GM23338 (cell line): ENCODE data around the gene CXCL9. TPM values are rescaled to one million over a fixed set of nuclear protein-coding genes. Genes with fewer than 3 reads are reported as not detected.

Experiments used
- ATAC-seq: fragments of 200-7000 bp; cut with Tn5 transposase; 3 replicates; pipeline ENCODE4 v1.9.1; 2020
- DNase-seq: peaks from one replicate; pipeline ENCODE4 v3.0.0-alpha.2; 2015; ENCODE audit warnings: low spot score
- H2AFZ ChIP-seq: fragments of 200-600 bp; sonication (generic); 2 replicates; pipeline ENCODE4 v1.8.0; 2016; ENCODE audit warnings: antibody characterized with exemption, mild to moderate bottlenecking, moderate library complexity
- H3F3A ChIP-seq: fragments of 200-600 bp; sonication (generic); replicated peaks from 2 replicates; pipeline ENCODE4 v1.8.0; 2017; ENCODE audit warnings: antibody characterized with exemption, mixed run types, low read depth
- H3K27ac ChIP-seq: fragments of 200-600 bp; sonication (generic); 2 replicates; pipeline ENCODE4 v1.6.1; 2016; ENCODE audit warnings: low read depth
- H3K27me3 ChIP-seq: fragments of 200-600 bp; sonication (generic); 2 replicates; pipeline ENCODE4 v1.8.0; 2016; ENCODE audit warnings: mild to moderate bottlenecking, mixed run types, moderate library complexity; ENCODE audit not compliant: insufficient read depth
- H3K36me3 ChIP-seq: fragments of 200-600 bp; sonication (generic); 2 replicates; pipeline ENCODE4 v1.8.0; 2016; ENCODE audit warnings: mild to moderate bottlenecking; ENCODE audit not compliant: insufficient read depth
- H3K4me1 ChIP-seq: fragments of 200-600 bp; sonication (generic); 2 replicates; pipeline ENCODE4 v1.8.0; 2016; ENCODE audit warnings: mild to moderate bottlenecking, moderate library complexity; ENCODE audit not compliant: insufficient read depth
- H3K4me2 ChIP-seq: fragments of 200-600 bp; sonication (generic); 2 replicates; pipeline ENCODE4 v1.7.1; 2017; ENCODE audit warnings: mixed run types
- H3K4me3 ChIP-seq: fragments of 200-600 bp; sonication (generic); 2 replicates; pipeline ENCODE4 v1.6.1; 2016; ENCODE audit warnings: mixed run types
- H3K79me2 ChIP-seq: fragments of 200-600 bp; sonication (generic); replicated peaks from 2 replicates; pipeline ENCODE4 v1.8.0; 2017; ENCODE audit warnings: mild to moderate bottlenecking; ENCODE audit not compliant: insufficient read depth
- H3K9me2 ChIP-seq: fragments of 200-600 bp; sonication (generic); 2 replicates; pipeline ENCODE4 v1.8.0; 2017; ENCODE audit not compliant: insufficient read depth
- H4K20me1 ChIP-seq: fragments of 200-600 bp; sonication (generic); replicated peaks from 2 replicates; pipeline ENCODE4 v1.8.0; 2017; ENCODE audit warnings: mild to moderate bottlenecking; ENCODE audit not compliant: insufficient read depth
- H3K27ac Mint-ChIP-seq: 2 replicates; pipeline ENCODE4 v1.8.0; 2020; ENCODE audit warnings: inconsistent platforms, mild to moderate bottlenecking, moderate library complexity, mixed read lengths
- H3K27me3 Mint-ChIP-seq: 3 replicates; pipeline ENCODE4 v1.8.0; 2022; ENCODE audit warnings: low read depth, mild to moderate bottlenecking, moderate library complexity, mixed read lengths, inconsistent platforms; ENCODE audit not compliant: insufficient read depth, poor library complexity
- H3K36me3 Mint-ChIP-seq: 3 replicates; pipeline ENCODE4 v1.8.0; 2021; ENCODE audit warnings: low read depth, mild to moderate bottlenecking, inconsistent platforms, moderate library complexity, mixed read lengths
- H3K4me1 Mint-ChIP-seq: 3 replicates; pipeline ENCODE4 v1.8.0; 2020; ENCODE audit warnings: mild to moderate bottlenecking, inconsistent platforms, mixed read lengths
- H3K4me3 Mint-ChIP-seq: 3 replicates; pipeline ENCODE4 v1.8.0; 2021; ENCODE audit warnings: moderate library complexity, mild to moderate bottlenecking, inconsistent platforms, mixed read lengths
- H3K9me3 Mint-ChIP-seq: 3 replicates; pipeline ENCODE4 v1.8.0; 2020; ENCODE audit warnings: moderate library complexity, mild to moderate bottlenecking, inconsistent platforms, mixed read lengths
- CREB1 ChIP-seq: fragments of 250-450 bp; sonication (Bioruptor Pico); IDR thresholded peaks from 2 replicates; pipeline ENCODE4 v1.5.0; 2020; ENCODE audit warnings: low read depth, mild to moderate bottlenecking, moderate library complexity
- EZH2phosphoT487 ChIP-seq: fragments of 200-600 bp; sonication (generic); IDR thresholded peaks from one replicate; pipeline ENCODE4 v1.8.1; 2018; ENCODE audit warnings: antibody characterized with exemption; ENCODE audit not compliant: unreplicated experiment
- JUNB ChIP-seq: IDR thresholded peaks from one replicate; pipeline ENCODE4 v1.6.1; 2016; ENCODE audit warnings: antibody characterized with exemption; ENCODE audit not compliant: unreplicated experiment
- NANOG ChIP-seq: IDR thresholded peaks from 2 replicates; pipeline ENCODE4 v1.6.1; 2016; ENCODE audit warnings: antibody characterized with exemption, borderline replicate concordance
- POLR2AphosphoS5 ChIP-seq: IDR thresholded peaks from 2 replicates; pipeline ENCODE4 v1.6.1; 2016; ENCODE audit warnings: antibody characterized with exemption, low read depth
- STAT1 ChIP-seq: IDR thresholded peaks from one replicate; pipeline ENCODE4 v1.6.1; 2016; ENCODE audit warnings: antibody characterized with exemption; ENCODE audit not compliant: unreplicated experiment
- ZNF114 ChIP-seq: fragments of 250-450 bp; sonication (Bioruptor Pico); IDR thresholded peaks from 2 replicates; pipeline ENCODE4 v1.5.0; 2020; ENCODE audit warnings: mild to moderate bottlenecking, moderate library complexity
- ZNF331 ChIP-seq: fragments of 250-450 bp; sonication (Bioruptor Pico); IDR thresholded peaks from 2 replicates; pipeline ENCODE4 v1.5.0; 2020; ENCODE audit warnings: low read depth, mild to moderate bottlenecking, moderate library complexity
- ZNF462 ChIP-seq: fragments of 250-450 bp; sonication (Bioruptor Pico); IDR thresholded peaks from 2 replicates; pipeline ENCODE4 v1.5.0; 2020; ENCODE audit warnings: mild to moderate bottlenecking, moderate library complexity
- polyA plus RNA-seq: library from polyadenylated mRNA; unstranded; fragments of >200 nt; fragmentation: Nextera tagmentation; extraction: Ambion mirVana; gene quantifications from 2 replicates; pipeline ENCODE4 v1.2.1, GENCODE V29; 2016
- total RNA-seq: library from RNA; depleted of rRNA; stranded (reverse); fragments of >200 nt; shearing (Covaris generic); gene quantifications from 2 replicates; pipeline ENCODE4 v1.2.3, GENCODE V29; 2014
- TF ChIP-seq, protein P1 (sequence below): IDR thresholded peaks from one replicate; pipeline ENCODE4 v1.6.1; 2018; ENCODE audit warnings: antibody characterized with exemption; ENCODE audit not compliant: unreplicated experiment
- TF ChIP-seq, protein P2 (sequence below): IDR thresholded peaks from 2 replicates; pipeline ENCODE4 v1.6.1; 2016; ENCODE audit warnings: antibody characterized with exemption

CXCL9 gene
- total and polyA plus RNA-seq, 2 experiments from 2014 or later: not detected

- TF ChIP-seq ZNF462 (CRISPR knock-in tag) (no peak), JUNB (no peak), POLR2AphosphoS5 (no peak), ZNF114 (CRISPR knock-in tag) (no peak), NANOG (no peak)
Observed at GRCh38 chr4:76024065-76024464, 16.8 kb upstream of the CXCL9 start (continued).

DNA sequence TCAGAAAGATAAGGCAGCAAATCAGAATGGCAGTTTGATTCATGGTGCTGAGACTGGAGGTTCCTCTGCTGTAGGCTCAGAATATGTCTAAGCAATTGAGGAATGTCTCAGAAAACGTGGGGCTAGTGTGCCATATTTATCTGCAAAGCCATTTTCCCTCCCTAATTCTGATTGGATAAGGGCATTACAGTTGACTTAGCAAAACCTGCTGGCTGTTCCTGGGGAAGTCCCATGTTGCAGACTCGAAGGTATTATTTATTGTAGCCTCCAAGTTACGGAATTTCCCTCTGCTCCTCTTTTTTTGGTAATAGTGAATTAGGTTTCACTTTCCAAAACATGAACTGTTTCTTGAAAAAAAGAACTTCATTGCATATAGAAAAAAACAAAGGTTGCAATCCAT is 16.1 kb upstream of the CXCL9 start, which contains the start of gene CXCL10:
CXCL10 (minus strand) TSS at position 109 of the 400 bp plus-strand sequence; CDS start at position 43, 66 bp downstream.
- Histone ChIP-seq H3K27me3 (no peaks in the 10 kb centered on the region), H3K79me2 (no peaks in the 10 kb centered on the region), H3F3A (no peaks in the 10 kb centered on the region), H3K9me2 (no peaks in the 10 kb centered on the region), H4K20me1 (no peaks in the 10 kb centered on the region), H3K4me3 (no peak within 1 kb of the TSS), H2AFZ (no peak within 1 kb of the TSS), H3K4me2 (no peak within 1 kb of the TSS), H3K27ac (no peak within 1 kb of the TSS), H3K36me3 (no peaks in the 10 kb centered on the region), H3K4me1 (no peaks in the 10 kb centered on the region)
- H3K36me3 Mint-ChIP-seq: no peaks in the 10 kb centered on the region
- no peaks in the 10 kb centered on the region for H3K9me3 Mint-ChIP-seq
- DNase-seq: no peak
- no peak within 1 kb of the TSS for H3K27ac Mint-ChIP-seq
- no peak within 1 kb of the TSS for H3K4me3 Mint-ChIP-seq
- ATAC-seq: no peak
- no peaks in the 10 kb centered on the region; the same call in 2 of the 3 replicates for H3K4me1 Mint-ChIP-seq
- peaks cover 4% of the 10 kb centered on the region for H3K27me3 Mint-ChIP-seq
- TF ChIP-seq POLR2AphosphoS5 (no peak), ZNF114 (CRISPR knock-in tag) (no peak), CREB1 (CRISPR knock-in tag) (no peak), STAT1 (no peak), EZH2phosphoT487 (no peak), ZNF331 (no peak), NANOG (no peak)
- TF ChIP-seq, protein P1, sequence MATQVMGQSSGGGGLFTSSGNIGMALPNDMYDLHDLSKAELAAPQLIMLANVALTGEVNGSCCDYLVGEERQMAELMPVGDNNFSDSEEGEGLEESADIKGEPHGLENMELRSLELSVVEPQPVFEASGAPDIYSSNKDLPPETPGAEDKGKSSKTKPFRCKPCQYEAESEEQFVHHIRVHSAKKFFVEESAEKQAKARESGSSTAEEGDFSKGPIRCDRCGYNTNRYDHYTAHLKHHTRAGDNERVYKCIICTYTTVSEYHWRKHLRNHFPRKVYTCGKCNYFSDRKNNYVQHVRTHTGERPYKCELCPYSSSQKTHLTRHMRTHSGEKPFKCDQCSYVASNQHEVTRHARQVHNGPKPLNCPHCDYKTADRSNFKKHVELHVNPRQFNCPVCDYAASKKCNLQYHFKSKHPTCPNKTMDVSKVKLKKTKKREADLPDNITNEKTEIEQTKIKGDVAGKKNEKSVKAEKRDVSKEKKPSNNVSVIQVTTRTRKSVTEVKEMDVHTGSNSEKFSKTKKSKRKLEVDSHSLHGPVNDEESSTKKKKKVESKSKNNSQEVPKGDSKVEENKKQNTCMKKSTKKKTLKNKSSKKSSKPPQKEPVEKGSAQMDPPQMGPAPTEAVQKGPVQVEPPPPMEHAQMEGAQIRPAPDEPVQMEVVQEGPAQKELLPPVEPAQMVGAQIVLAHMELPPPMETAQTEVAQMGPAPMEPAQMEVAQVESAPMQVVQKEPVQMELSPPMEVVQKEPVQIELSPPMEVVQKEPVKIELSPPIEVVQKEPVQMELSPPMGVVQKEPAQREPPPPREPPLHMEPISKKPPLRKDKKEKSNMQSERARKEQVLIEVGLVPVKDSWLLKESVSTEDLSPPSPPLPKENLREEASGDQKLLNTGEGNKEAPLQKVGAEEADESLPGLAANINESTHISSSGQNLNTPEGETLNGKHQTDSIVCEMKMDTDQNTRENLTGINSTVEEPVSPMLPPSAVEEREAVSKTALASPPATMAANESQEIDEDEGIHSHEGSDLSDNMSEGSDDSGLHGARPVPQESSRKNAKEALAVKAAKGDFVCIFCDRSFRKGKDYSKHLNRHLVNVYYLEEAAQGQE: no peak
- TF ChIP-seq, protein P2, sequence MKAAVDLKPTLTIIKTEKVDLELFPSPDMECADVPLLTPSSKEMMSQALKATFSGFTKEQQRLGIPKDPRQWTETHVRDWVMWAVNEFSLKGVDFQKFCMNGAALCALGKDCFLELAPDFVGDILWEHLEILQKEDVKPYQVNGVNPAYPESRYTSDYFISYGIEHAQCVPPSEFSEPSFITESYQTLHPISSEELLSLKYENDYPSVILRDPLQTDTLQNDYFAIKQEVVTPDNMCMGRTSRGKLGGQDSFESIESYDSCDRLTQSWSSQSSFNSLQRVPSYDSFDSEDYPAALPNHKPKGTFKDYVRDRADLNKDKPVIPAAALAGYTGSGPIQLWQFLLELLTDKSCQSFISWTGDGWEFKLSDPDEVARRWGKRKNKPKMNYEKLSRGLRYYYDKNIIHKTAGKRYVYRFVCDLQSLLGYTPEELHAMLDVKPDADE: no peak
